HepG2 (cell line): ENCODE results near the gene SPTBN2. TPM values are rescaled to one million over a fixed set of nuclear protein-coding genes. Genes with fewer than 3 reads are reported as not detected.
A peak's percentile ranks its signal among the peaks of the same experiment; 100 is the strongest.

Experiments used
- CHD2 ChIP-seq: IDR thresholded peaks from 2 replicates; pipeline ENCODE4 v1.6.1; 2011; ENCODE audit warnings: low read depth, low read length, improper control_type of control experiment
- E2F5 ChIP-seq: sonication (generic); formaldehyde crosslinking; conservative IDR thresholded peaks from 2 replicates; pipeline ENCODE4 v1.4.0; 2020; ENCODE audit warnings: missing genetic modification reagents
- HDAC6 ChIP-seq: fragments of 200-600 bp; sonication (generic); IDR thresholded peaks from 2 replicates; pipeline ENCODE4 v1.7.0; 2017; ENCODE audit warnings: mild to moderate bottlenecking, antibody characterized with exemption, low read length, low read depth
- HOXA7 ChIP-seq: sonication (generic); formaldehyde crosslinking; IDR thresholded peaks from 2 replicates; pipeline ENCODE4 v1.8.1; 2022; ENCODE audit warnings: mild to moderate bottlenecking, missing genetic modification reagents, moderate library complexity
- HOXA9 ChIP-seq: sonication (generic); formaldehyde crosslinking; IDR thresholded peaks from 2 replicates; pipeline ENCODE4 v1.8.1; 2022; ENCODE audit warnings: missing genetic modification reagents, mild to moderate bottlenecking, moderate library complexity, borderline replicate concordance
- KIAA2018 ChIP-seq: sonication (generic); formaldehyde crosslinking; IDR thresholded peaks from 2 replicates; pipeline ENCODE4 v1.5.0; 2020; ENCODE audit warnings: mild to moderate bottlenecking, missing genetic modification reagents, borderline replicate concordance
- MLLT10 ChIP-seq: sonication (generic); formaldehyde crosslinking; IDR thresholded peaks from 2 replicates; pipeline ENCODE4 v1.4.0; 2020; ENCODE audit warnings: missing genetic modification reagents
- SMAD1 ChIP-seq: sonication (generic); formaldehyde crosslinking; IDR thresholded peaks from 2 replicates; pipeline ENCODE4 v1.4.0; 2020; ENCODE audit warnings: missing genetic modification reagents, low read depth, mild to moderate bottlenecking, borderline replicate concordance
- SMAD9 ChIP-seq: sonication (generic); formaldehyde crosslinking; IDR thresholded peaks from 2 replicates; pipeline ENCODE4 v1.5.1; 2020; ENCODE audit warnings: mild to moderate bottlenecking, missing genetic modification reagents
- ZC3H4 ChIP-seq: sonication (generic); formaldehyde crosslinking; IDR thresholded peaks from 2 replicates; pipeline ENCODE4 v1.4.0; 2020; ENCODE audit warnings: missing genetic modification reagents, borderline replicate concordance
- ZHX2 ChIP-seq, 2 experiments: sonication (generic) in 1 of 2; formaldehyde crosslinking in 1 of 2; IDR thresholded peaks; 2 replicates each; pipeline versions ENCODE4 v1.6.1 to v1.9.0; 2014 to 2022; ENCODE audit warnings: antibody characterized with exemption in 1 of 2, borderline replicate concordance in 1 of 2, inconsistent platforms in 1 of 2, low read depth in 1 of 2, missing genetic modification reagents in 1 of 2
- ZNF790 ChIP-seq: sonication (generic); formaldehyde crosslinking; IDR thresholded peaks from 2 replicates; pipeline ENCODE4 v1.8.0; 2022; ENCODE audit warnings: missing genetic modification reagents, mild to moderate bottlenecking, borderline replicate concordance
- polyA plus RNA-seq, 8 experiments: library from polyadenylated mRNA; depleted of rRNA in 3 of 8; stranded (reverse) in 7 of 8; unstranded in 1 of 8; fragments of >200 nt; fragmentation: Illumina TruSeq in 4 of 8; extraction: Trizol in 4 of 8; gene quantifications; 2 replicates each; pipeline versions ENCODE4 v1.2.1 to v1.2.3, GENCODE V29; 2011 to 2016; ENCODE audit warnings: low read depth in 4 of 8, missing spikeins in 1 of 8, mixed read lengths in 1 of 8; ENCODE audit not compliant: insufficient read depth in 1 of 8
- total RNA-seq, 5 experiments: library from RNA; depleted of rRNA; stranded (reverse); fragments of >200 nt; fragmentation: Illumina TruSeq; extraction: Trizol; gene quantifications; 2 replicates each; pipeline ENCODE4 v1.2.3, GENCODE V29; 2016; ENCODE audit warnings: low read depth in 1 of 5

The SPTBN2 gene
- total and polyA plus RNA-seq, 2 of the 13 experiments (the other 11 are each of a cell fraction or from before 2014, with no cell fraction given) = 0.65 to 4.0 TPM

- no peak for TF ChIP-seq KIAA2018 (CRISPR knock-in tag)
- peak; percentile 92 for TF ChIP-seq CHD2
- TF ChIP-seq HOXA7 (CRISPR knock-in tag) = no peak
- TF ChIP-seq ZNF790 (CRISPR knock-in tag) = peak; percentile 48; the same call in 1 of the 2 replicates
- TF ChIP-seq SMAD9 = no peak; the same call in 1 of the 2 replicates
- peak; percentile 91 for TF ChIP-seq ZHX2 (IDR thresholded peaks at IDR 0.05; ENCODE audit: low read depth)
- 0 out of 2 replicates have a peak, but pooled peaks have one; percentile 65 for TF ChIP-seq ZHX2 (CRISPR knock-in tag; IDR thresholded peaks at IDR 0.05; ENCODE audit: borderline replicate concordance)
- no peak for TF ChIP-seq HOXA9
- TF ChIP-seq E2F5 (CRISPR knock-in tag) = no peak
- no peak for TF ChIP-seq MLLT10
- TF ChIP-seq HDAC6 = no peak
- 0 out of 2 replicates have a peak, but pooled peaks have one; percentile 11 for TF ChIP-seq SMAD1 (CRISPR knock-in tag)
- TF ChIP-seq ZC3H4 (CRISPR knock-in tag) = no peak
Measured at GRCh38 chr11:66677599-66678375, 51.2 kb downstream of the SPTBN2 start, which contains the start of gene RBM4B (continued).
